GM18861 (cell line): ENCODE results near the gene PSMD5.

Experiments
- ATAC-seq: cut with Tn5 transposase; IDR thresholded peaks from one replicate; pipeline ENCODE4 v1.9.1; 2021; ENCODE audit not compliant: unreplicated experiment

PSMD5 gene

DNA sequence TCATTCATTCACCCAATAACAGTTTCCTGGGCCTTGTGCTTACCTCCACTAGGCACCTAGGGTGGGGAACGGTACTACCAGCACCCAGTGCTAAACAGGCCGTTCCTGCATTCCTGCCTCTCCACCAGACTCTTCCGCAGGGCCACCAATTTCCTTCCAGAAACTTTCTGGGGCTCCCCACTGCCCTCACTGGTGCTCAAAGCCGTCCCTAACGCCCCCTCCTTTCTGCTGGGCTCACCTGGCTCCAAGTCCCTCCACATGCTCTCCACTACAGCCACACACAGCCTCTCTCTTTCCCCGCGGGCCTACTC, 32.9 kb upstream of the PSMD5 start:
- no peak for ATAC-seq

- no peak for ATAC-seq
These were observed 32.5 kb upstream of the PSMD5 start for GRCh38 chr9:120875195-120875565.

- no peak for ATAC-seq
These were observed 31.8 kb upstream of the PSMD5 start for GRCh38 chr9:120874226-120875194.

- ATAC-seq, result no peak
These were observed 30.8 kb upstream of the PSMD5 start for GRCh38 chr9:120873512-120873911.

DNA sequence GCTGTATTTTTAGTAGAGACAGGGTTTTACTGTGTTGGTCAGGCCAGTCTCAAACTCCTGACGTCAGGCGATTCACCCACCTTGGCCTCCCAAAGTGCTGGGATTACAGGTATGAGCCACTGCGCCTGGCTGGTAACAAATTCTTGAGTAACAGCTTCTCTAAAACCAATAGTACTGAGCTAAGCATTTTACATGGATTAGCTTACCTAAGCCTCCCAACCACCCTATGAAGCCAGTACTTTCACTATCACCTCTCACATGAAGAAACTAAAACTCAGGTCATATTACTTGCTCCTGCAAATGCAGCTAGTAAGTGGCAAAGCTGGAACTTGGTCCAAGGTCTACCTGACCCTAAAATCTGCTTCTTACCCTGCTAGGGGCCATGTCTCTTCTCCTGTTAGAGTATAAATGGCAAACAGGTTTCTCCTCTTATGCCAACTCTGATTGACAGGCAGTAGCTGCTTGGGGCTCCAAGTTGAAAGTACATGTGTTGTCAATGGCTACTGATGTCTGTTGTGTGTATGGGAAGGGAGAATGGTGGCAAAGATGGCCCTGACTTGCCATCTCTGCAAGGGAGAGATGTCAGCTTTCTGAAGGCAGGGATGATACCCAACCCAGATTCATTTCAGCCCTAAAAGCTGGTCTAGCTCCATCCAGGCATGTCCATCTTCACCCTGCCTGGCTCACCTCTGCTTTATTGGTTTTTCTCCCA, 30.2 kb upstream of the PSMD5 start:
- ATAC-seq, result no peak

DNA sequence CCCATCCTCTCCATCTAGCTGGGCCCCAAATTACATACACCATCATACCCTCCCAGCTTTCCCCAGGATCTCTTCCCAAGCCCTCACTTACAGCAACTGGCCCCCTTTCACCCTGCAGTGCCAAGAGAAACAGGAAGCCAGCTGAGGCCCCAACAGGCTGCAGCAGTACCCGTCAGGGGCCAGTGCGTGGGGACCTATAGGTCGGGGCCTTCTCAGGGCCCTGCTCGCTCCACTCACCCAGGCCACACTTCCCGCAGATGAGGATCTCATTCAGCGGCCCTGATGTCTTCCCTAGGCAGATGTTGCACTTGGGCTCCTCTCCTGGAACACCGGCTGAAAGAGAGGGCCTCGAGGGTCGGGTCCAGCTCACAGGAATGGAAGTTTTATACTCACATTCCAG, 27.5 kb upstream of the PSMD5 start:
- ATAC-seq, result no peak

GRCh38 chr9:120869726-120870125, 27.0 kb upstream of the PSMD5 start:
- ATAC-seq, result no peak

GRCh38 chr9:120869360-120869687, 26.6 kb upstream of the PSMD5 start:
- ATAC-seq, result no peak

- ATAC-seq, result peak; percentile 76
These were observed 26.1 kb upstream of the PSMD5 start for GRCh38 chr9:120868676-120869359.

DNA sequence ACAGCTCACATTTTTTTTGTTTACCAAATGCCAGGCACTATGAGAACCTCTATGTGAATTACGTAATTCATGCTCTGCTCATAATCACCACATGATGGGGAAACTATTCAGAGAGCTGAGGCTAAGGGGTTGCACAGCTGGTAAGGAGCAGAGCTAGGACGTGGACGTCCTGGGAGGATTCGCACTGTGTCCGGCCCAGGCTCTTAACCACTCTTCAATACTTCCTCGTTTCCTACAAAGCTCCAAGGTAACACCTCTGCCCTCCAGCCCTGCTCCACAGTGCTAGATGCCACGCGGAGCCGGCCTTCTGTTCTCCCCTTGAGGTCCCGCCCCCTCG, 25.6 kb upstream of the PSMD5 start:
- no peak for ATAC-seq

GRCh38 chr9:120867676-120868338, 25.1 kb upstream of the PSMD5 start:
- ATAC-seq, result no peak

DNA sequence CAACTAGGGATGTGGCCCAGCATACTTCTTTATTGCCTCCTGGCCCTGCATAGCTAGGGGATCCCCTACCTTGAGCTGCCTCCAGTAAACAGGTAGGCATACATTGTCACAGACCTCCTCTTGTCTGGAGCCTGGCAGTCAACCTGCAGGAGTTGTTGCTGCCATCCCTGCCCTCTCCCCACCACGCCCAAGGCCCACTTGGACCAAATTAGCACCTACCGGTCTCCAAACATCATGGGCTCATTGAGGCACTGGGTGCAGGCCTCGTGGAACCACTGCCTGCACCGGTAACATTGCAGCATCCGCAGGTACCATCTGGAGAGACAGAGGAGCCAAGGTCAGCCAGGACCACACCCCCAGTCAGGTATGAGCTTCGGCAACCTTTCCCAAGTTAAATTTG, 23.9 kb upstream of the PSMD5 start:
- ATAC-seq, result no peak

GRCh38 chr9:120865809-120866208, 23.1 kb upstream of the PSMD5 start:
- no peak for ATAC-seq

DNA sequence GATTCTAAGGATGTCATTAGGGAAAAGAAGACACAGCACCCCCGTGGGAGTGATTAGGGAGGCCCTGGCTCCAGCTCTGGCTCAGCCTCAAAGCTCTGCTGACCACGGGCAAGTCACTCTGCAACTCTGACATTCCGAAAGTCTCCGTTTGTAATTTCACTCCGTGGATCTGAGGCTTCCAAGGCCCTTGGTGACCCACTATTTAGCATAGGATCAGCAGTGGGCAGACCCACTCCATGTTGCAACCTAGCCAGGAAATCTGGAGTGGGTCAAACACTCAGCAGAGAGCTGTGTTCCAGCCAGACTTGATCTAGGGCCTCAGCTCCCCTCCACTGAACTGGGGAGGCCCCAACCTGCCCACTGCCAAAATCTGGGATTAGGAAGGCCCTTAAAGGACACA, 22.5 kb upstream of the PSMD5 start:
- no peak for ATAC-seq

DNA sequence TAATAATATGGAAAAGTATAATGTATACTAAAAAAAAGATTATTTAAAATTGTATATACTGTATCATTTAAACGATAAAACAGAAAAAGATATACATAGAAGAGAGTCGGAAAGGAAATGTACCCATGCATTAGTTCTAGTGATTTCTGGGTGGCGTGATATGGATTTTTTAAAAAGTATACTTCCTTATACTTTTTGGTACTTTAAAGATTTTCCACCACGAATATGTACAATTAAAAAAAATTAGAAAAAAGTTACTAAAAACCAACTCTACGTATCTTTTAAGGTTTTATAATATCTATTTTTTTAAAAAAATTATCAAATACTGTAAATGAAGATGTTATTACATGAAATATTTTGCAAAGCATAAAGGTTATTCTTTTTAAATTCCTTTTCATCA, 22.0 kb upstream of the PSMD5 start:
- no peak for ATAC-seq

DNA sequence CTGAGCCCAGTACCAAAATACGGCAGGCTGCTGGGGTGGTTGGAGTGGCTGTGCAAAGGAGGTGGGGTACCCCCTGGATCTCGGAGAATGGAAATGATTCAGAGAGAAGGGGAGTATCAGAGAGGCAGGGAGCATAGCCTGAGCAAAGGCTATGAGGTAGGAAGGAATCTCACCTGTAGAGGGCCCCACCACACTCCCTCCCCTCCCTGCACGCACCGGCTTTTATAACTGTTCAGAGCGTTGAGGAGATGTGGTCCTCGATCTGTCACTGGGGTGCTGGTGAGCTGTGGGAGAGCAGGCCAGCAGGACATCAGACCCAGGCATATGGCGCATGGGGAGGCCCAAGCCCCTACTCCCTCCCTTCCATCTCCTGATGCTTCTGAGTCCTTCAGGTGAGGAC, 21.1 kb upstream of the PSMD5 start:
- no peak for ATAC-seq

DNA sequence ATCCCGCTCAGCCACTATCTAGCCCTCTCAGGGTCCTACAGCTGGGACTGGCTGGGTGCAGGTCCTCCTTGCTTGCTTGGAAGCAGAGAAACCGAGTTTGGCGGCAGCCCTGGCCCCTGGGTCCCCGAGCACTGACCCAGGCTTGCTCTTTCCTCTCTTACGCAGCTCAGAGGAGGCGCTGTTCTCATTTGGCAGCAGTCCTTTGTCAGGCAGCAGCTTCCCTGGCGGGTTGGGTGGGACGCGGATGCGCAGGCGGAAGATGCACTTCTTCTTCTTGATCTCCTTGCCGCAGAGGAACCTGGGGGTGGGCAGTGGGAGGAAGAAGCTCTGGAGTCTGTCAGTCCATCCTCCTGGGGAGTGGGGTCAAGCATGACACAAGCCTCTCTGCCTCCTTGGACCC, 19.7 kb upstream of the PSMD5 start:
- ATAC-seq, result no peak

DNA sequence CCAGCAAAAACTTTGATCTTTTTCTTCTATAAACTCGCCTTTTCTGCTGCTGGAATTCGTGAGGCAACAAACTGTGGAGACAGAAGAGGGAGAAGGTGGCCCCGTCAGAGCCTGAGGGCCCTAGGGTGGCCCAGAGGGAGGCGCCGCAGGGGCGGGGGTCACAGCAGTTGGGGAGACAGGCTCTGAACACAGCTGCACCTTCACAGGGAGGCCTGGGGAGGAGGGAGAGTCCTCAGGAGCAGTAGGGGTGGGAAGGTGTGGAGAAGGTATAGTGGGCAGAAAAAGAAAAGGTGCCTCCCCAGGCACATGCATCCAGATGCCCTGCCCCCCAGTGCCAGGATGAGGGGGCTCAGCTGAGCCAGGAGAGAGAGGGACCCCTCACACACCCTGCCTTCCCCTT, 19.2 kb upstream of the PSMD5 start:
- no peak for ATAC-seq

DNA sequence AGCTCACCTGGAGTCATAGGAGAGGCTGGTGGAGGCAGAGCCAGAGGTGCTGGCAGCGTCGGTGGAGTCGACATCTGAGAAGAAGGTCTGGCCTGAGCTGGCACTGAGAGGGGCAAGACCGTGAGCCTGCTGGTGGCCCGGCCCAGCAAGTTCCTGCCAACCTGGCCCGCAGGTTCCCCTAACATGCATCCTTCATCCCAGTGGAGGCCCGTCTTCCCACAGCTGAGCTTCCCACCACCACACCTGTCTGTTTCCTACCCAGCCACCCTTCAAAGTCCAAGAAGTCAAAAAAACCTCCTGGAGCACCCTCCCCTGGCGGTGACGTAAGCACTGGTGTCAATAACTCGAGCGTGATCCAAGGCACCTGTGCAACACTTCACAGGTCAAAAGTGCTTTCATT, 17.4 kb upstream of the PSMD5 start:
- ATAC-seq, result no peak

DNA sequence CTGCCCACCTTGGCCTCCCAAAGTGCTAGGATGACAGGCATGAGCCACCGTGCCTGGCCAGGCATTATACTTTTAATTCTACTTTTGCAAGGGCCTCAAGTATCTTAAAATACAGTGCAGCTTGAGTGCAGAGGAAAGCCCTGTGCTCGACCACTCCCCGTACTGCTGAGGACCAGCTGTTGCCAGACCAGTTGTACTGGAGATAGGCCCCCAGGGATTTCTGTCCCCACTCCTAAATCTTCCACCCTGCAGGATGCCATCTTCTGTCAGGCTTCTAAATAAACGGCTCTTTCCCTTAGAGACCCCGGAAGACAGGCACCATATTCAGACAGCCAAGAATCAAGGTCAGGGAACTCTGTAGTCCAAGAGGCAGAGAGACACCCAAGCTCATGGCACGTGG, 16.6 kb upstream of the PSMD5 start:
- no peak for ATAC-seq

- no peak for ATAC-seq
These were observed 15.2 kb upstream of the PSMD5 start for GRCh38 chr9:120857902-120858301.

DNA sequence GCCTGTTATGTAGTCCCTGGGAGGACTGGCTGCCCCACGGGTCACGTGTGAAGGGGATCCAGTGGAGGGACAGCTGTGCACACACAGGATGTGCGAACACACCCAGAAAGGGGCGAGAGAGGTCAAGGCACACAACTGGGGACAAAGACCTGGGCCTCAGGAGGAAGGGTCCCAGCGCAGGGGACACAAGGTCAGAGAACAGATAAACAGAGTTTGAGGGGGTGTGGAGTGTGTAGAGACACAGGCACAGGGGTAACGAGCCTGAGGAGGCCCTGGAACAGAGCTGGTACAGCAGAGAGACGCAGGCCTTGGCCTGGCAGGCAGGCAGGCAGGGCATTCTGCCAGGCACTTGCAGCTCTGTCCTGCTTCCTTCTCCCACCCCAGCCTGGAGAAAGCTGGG, 14.8 kb upstream of the PSMD5 start:
- ATAC-seq, result no peak
